ENCODE measurements around the gene MYOT.

DNA sequence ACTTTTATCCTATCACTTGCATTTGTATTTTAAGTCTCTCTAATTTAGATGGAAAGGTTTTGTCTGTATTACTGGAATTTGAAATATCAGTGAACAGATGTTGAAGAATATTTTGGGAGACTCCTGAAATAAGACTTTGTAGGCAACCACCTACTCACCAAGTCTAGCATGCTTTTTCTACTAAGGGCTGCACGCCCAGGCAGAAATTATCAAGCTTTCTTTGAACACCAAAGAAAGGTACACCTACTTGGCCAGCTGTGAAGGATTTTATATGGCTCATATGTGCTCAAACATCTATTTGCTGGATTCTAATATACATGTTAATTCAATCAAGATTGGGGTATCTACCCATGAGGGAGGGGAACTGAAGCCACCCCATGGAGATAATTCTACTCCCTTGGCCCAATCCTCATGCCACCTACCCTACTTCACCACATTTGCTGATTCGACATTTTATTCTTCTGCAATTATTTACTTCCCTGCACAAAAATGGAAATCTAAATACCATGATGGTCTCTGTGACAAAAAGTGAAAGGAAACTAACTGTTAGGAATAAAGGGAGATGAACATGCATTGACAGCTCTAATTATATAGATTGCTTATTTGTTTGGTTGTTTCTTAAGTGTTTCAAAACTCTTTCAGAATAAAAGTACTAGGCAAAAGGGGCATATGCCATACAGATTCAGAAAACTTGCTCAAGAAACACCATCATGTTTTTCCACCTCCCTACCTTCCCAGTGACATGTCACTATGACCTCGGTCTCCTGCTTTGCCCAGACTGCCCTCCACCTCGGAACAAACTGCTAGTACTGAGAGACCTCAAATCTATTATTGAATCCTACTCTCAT lies 895 bp upstream of the MYOT start:
- TF ChIP-seq CTCF (IDR thresholded peaks at IDR 0.05) (no peak), POLR2A (IDR thresholded peaks at IDR 0.05) (no peak)

Measured in thyroid gland (tissue), 4 donors.